ENCODE results near the gene GADL1.

DNA sequence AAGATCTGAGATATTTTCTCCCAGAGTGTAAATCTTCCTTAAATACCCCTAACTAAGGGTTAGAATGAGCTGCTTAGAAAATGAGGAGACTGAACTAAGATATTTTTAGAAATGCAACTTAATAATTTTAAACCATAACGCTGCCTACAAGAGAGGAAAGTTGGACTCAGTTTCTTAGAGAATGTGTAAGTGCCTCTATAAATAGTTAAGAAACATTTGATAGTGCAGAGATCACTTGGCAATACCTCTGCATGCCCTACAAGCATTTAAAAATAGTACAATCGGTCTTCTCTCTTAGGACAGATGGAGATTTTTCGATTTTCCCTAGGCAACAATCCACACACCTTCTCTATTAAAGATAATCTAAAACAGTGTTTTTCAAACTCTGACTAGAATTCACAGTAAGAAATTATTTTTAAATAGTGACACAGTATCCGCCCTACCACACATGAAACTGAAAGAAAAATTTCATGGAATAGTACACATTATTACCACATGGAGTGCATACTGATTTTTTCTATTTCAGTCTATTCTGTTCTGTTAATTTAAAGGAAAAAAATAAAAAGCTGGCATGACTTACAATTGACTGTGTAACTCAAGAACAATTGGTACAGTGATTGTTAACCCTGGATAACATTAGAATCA, 83.2 kb downstream of the GADL1 start:
- TF ChIP-seq POLR2A (IDR thresholded peaks at IDR 0.05): no peak
- TF ChIP-seq, protein P1, sequence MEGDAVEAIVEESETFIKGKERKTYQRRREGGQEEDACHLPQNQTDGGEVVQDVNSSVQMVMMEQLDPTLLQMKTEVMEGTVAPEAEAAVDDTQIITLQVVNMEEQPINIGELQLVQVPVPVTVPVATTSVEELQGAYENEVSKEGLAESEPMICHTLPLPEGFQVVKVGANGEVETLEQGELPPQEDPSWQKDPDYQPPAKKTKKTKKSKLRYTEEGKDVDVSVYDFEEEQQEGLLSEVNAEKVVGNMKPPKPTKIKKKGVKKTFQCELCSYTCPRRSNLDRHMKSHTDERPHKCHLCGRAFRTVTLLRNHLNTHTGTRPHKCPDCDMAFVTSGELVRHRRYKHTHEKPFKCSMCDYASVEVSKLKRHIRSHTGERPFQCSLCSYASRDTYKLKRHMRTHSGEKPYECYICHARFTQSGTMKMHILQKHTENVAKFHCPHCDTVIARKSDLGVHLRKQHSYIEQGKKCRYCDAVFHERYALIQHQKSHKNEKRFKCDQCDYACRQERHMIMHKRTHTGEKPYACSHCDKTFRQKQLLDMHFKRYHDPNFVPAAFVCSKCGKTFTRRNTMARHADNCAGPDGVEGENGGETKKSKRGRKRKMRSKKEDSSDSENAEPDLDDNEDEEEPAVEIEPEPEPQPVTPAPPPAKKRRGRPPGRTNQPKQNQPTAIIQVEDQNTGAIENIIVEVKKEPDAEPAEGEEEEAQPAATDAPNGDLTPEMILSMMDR (IDR thresholded peaks at IDR 0.05): no peak

All from adrenal gland (tissue), 5 donors.